Breast epithelium (tissue), 3 donors: ENCODE measurements around the gene MAPK8.

Experiments
- CTCF ChIP-seq, 3 donors: fragments of 450-650 bp; IDR thresholded peaks; one replicate each; pipeline ENCODE4 v1.5.1; 2016 to 2017; ENCODE audit warnings: antibody characterized with exemption in 3 of 3, mild to moderate bottlenecking in 3 of 3, moderate library complexity in 3 of 3
- POLR2AphosphoS5 ChIP-seq, 3 donors: sonication (generic); formaldehyde crosslinking; IDR thresholded peaks; one replicate each; pipeline ENCODE4 v1.6.1; 2017; ENCODE audit warnings: antibody characterized with exemption in 3 of 3

- TF ChIP-seq CTCF (IDR thresholded peaks at IDR 0.05) = no peak
- no peak for TF ChIP-seq POLR2AphosphoS5 (IDR thresholded peaks at IDR 0.05)
Observed at GRCh38 chr10:48468866-48469511, 162.5 kb downstream of the MAPK8 start.
